HG03060 (cell line): Measurements from ENCODE around the gene HYAL3.
A peak's percentile ranks its signal among the peaks of the same experiment; 100 is the strongest.
"Not testable (repeated sequence)": the region's sequence is repeated elsewhere in the genome, so short reads cannot be mapped to it uniquely, and the experiment has no call there.

Source experiments
- ATAC-seq: cut with Tn5 transposase; IDR thresholded peaks from one replicate; pipeline ENCODE4 v1.9.1; 2021; ENCODE audit warnings: low read depth, moderate number of reproducible peaks; ENCODE audit not compliant: unreplicated experiment

The HYAL3 gene

GRCh38 chr3:50293079-50293801 lies 6.0 kb downstream of the HYAL3 start:
- ATAC-seq, result no peak

GRCh38 chr3:50292159-50293078 lies 6.8 kb downstream of the HYAL3 start, which contains the start of gene IFRD2:
Gene IFRD2 (minus strand): TSS chr3:50292429. CDS start chr3:50292274, 155 bp downstream.
- ATAC-seq, result peak; percentile 92

- ATAC-seq, result no peak
These were observed 9.0 kb downstream of the HYAL3 start for GRCh38 chr3:50290161-50290641.

- ATAC-seq, result no peak
These were observed 10.1 kb downstream of the HYAL3 start for GRCh38 chr3:50289130-50289529.

- no peak for ATAC-seq
These were observed 10.7 kb downstream of the HYAL3 start for GRCh38 chr3:50288387-50289007.

GRCh38 chr3:50287262-50287661 lies 11.9 kb downstream of the HYAL3 start:
- no peak for ATAC-seq

- ATAC-seq, result no peak
These were observed 12.6 kb downstream of the HYAL3 start for GRCh38 chr3:50286322-50287227.

GRCh38 chr3:50284121-50284520 lies 15.1 kb downstream of the HYAL3 start:
- ATAC-seq, result not testable (repeated sequence)

GRCh38 chr3:50279255-50280016 lies 19.8 kb downstream of the HYAL3 start:
- no peak for ATAC-seq

GRCh38 chr3:50278880-50279224 lies 20.4 kb downstream of the HYAL3 start, which contains the start of gene LSMEM2:
Gene LSMEM2 (plus strand): TSS chr3:50279087. CDS start chr3:50279114, 27 bp downstream.
- ATAC-seq, result no peak

GRCh38 chr3:50278123-50278879 lies 20.9 kb downstream of the HYAL3 start:
- no peak for ATAC-seq

GRCh38 chr3:50276762-50277101 lies 22.5 kb downstream of the HYAL3 start:
- no peak for ATAC-seq

GRCh38 chr3:50275996-50276761 lies 23.0 kb downstream of the HYAL3 start:
- no peak for ATAC-seq

GRCh38 chr3:50275141-50275995 lies 23.8 kb downstream of the HYAL3 start:
- ATAC-seq, result no peak

GRCh38 chr3:50274371-50275104 lies 24.7 kb downstream of the HYAL3 start:
- no peak for ATAC-seq

GRCh38 chr3:50273689-50274065 lies 25.5 kb downstream of the HYAL3 start:
- no peak for ATAC-seq
